ENCODE results near the gene PTH1R. TPM values are rescaled to one million over a fixed set of nuclear protein-coding genes. Genes with fewer than 3 reads are reported as not detected.

PTH1R gene
- total and polyA plus RNA-seq, 10 of the 15 experiments (the other 5 are each of a cell fraction or from before 2014, with no cell fraction given), result not detected

- TF ChIP-seq USF1 (IDR thresholded peaks at IDR 0.05; ENCODE audit: borderline replicate concordance, extremely low read length, insufficient read depth, low read depth, low read length) (no peak), IRF4 (IDR thresholded peaks at IDR 0.05; ENCODE audit: low read depth, low read length) (no peak), TAF1 (IDR thresholded peaks at IDR 0.05; ENCODE audit: borderline replicate concordance, low read depth, low read length) (no peak), TBL1XR1 (IDR thresholded peaks at IDR 0.05; ENCODE audit: low read depth, low read length) (0 out of 2 replicates have a peak, but pooled peaks have one; percentile 57), ATF7 (IDR thresholded peaks at IDR 0.05; ENCODE audit: low read depth) (no peak), EED (IDR thresholded peaks at IDR 0.05; ENCODE audit: low read depth) (peak; percentile 55; the same call in 1 of the 2 replicates), CHD4 (IDR thresholded peaks at IDR 0.05) (no peak), PRDM15 (CRISPR knock-in tag; IDR thresholded peaks at IDR 0.05) (no peak), SPI1 (IDR thresholded peaks at IDR 0.05; ENCODE audit: borderline replicate concordance, insufficient read depth, low read depth, low read length) (peak; percentile 44), MYC (IDR thresholded peaks at IDR 0.05; ENCODE audit: insufficient read depth, insufficient read length, insufficient replicate concordance, low read length, severe bottlenecking) (no peak), GATAD2B (conservative IDR thresholded peaks at IDR 0.05; ENCODE audit: low read depth) (0 out of 2 replicates have a peak, but pooled peaks have one; percentile 46), IRF3 (IDR thresholded peaks at IDR 0.05) (no peak), RAD21 (IDR thresholded peaks at IDR 0.05; ENCODE audit: insufficient read depth, low read depth, low read length) (no peak), FOXM1 (IDR thresholded peaks at IDR 0.05; ENCODE audit: low read depth, low read length) (no peak), RCOR1 (conservative IDR thresholded peaks at IDR 0.05; ENCODE audit: low read depth, low read length) (no peak), YBX1 (IDR thresholded peaks at IDR 0.05) (peak; percentile 64; the same call in 1 of the 2 replicates), SREBF1 (IDR thresholded peaks at IDR 0.05; ENCODE audit: low read length) (no peak), RAD51 (IDR thresholded peaks at IDR 0.05) (no peak), PAX5 (IDR thresholded peaks at IDR 0.05; ENCODE audit: borderline replicate concordance, low read depth, low read length) (no peak), SP1 (IDR thresholded peaks at IDR 0.05; ENCODE audit: low read depth, low read length) (no peak), MEF2A (IDR thresholded peaks at IDR 0.05; ENCODE audit: insufficient read depth, low read depth, low read length) (no peak), USF2 (IDR thresholded peaks at IDR 0.05; ENCODE audit: borderline replicate concordance, low read depth, low read length) (no peak), PAX8 (IDR thresholded peaks at IDR 0.05) (no peak)
- TF ChIP-seq, protein P1, sequence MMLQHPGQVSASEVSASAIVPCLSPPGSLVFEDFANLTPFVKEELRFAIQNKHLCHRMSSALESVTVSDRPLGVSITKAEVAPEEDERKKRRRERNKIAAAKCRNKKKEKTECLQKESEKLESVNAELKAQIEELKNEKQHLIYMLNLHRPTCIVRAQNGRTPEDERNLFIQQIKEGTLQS (IDR thresholded peaks at IDR 0.05; ENCODE audit: borderline replicate concordance, extremely low read depth, low read depth, low read length), result no peak
Observed at GRCh38 chr3:46948830-46949671, 71.5 kb downstream of the PTH1R start (continued).

Data from GM12878 (cell line).